Endodermal cell (in vitro differentiated cells): ENCODE data around the gene TRPV4. TPM values are rescaled to one million over a fixed set of nuclear protein-coding genes. Genes with fewer than 3 reads are reported as not detected.

ENCODE experiments used
- DNase-seq: peaks from one replicate; pipeline ENCODE4 v3.0.0-alpha.2; 2017
- H3K27ac ChIP-seq: 2 replicates; pipeline ENCODE4 v1.5.1; 2013; ENCODE audit warnings: mild to moderate bottlenecking, low read depth, low read length, moderate library complexity
- H3K27me3 ChIP-seq: 2 replicates; pipeline ENCODE4 v1.6.1; 2013; ENCODE audit warnings: mild to moderate bottlenecking, low read length, moderate library complexity; ENCODE audit not compliant: insufficient read depth, control insufficient read depth, poor library complexity, severe bottlenecking
- H3K36me3 ChIP-seq: 2 replicates; pipeline ENCODE4 v1.7.0; 2013; ENCODE audit warnings: mild to moderate bottlenecking, low read length, moderate library complexity; ENCODE audit not compliant: control insufficient read depth, insufficient read depth
- H3K4me1 ChIP-seq: one replicate; pipeline ENCODE4 v1.7.0; 2013; ENCODE audit warnings: low read length; ENCODE audit not compliant: control insufficient read depth, insufficient read depth
- H3K4me3 ChIP-seq: 2 replicates; pipeline ENCODE4 v1.5.1; 2013; ENCODE audit warnings: mild to moderate bottlenecking, low read length, moderate library complexity
- H3K9ac ChIP-seq: 2 replicates; pipeline ENCODE4 v1.6.1; 2013; ENCODE audit warnings: mild to moderate bottlenecking, low read length, moderate library complexity; ENCODE audit not compliant: poor library complexity, severe bottlenecking; ENCODE audit errors: extremely low read depth
- H3K9me3 ChIP-seq: 2 replicates; pipeline ENCODE4 v1.6.1; 2013; ENCODE audit warnings: mild to moderate bottlenecking, low read length, moderate library complexity; ENCODE audit not compliant: control insufficient read depth
- H3K27ac Mint-ChIP-seq: 2 replicates; pipeline ENCODE4 v1.8.0; 2020; ENCODE audit warnings: mixed read lengths
- H3K27me3 Mint-ChIP-seq: 2 replicates; pipeline ENCODE4 v1.8.0; 2021; ENCODE audit warnings: mild to moderate bottlenecking, mixed read lengths; ENCODE audit not compliant: insufficient read depth
- H3K36me3 Mint-ChIP-seq: 2 replicates; pipeline ENCODE4 v1.8.0; 2020; ENCODE audit warnings: low read depth, mixed read lengths
- H3K4me1 Mint-ChIP-seq: 2 replicates; pipeline ENCODE4 v1.8.0; 2020; ENCODE audit warnings: mixed read lengths
- H3K4me3 Mint-ChIP-seq: 2 replicates; pipeline ENCODE4 v1.8.0; 2020; ENCODE audit warnings: mild to moderate bottlenecking, moderate library complexity, mixed read lengths
- H3K9me3 Mint-ChIP-seq: 2 replicates; pipeline ENCODE4 v1.8.0; 2020; ENCODE audit warnings: mild to moderate bottlenecking, mixed read lengths
- CTCF ChIP-seq: fragments of 200-600 bp; sonication (generic); conservative IDR thresholded peaks from 2 replicates; pipeline ENCODE4 v1.5.0; 2021; ENCODE audit warnings: antibody characterized with exemption, mild to moderate bottlenecking
- WGBS, 2 experiments: methylation state at CpG; one replicate each; pipeline versions ENCODE4 v1.1.5 to v1.1.7; 2013; ENCODE audit warnings: missing lambda C conversion rate in 2 of 2, mixed read lengths in 1 of 2; ENCODE audit not compliant: insufficient coverage in 1 of 2, insufficient read length in 1 of 2; 5-methylcytosine and 5-hydroxymethylcytosine counted together
- total RNA-seq, 2 donors: library from RNA; stranded (reverse); fragmentation: NEBNext Ultra II Directional in 1 of 2; extraction: Animal tissue kit (Norgen Biotek cat#: 25700) in 1 of 2; gene quantifications; 2 replicates in 1 of 2; 3 replicates in 1 of 2; pipeline ENCODE4 v1.2.1, GENCODE V29; 2021

The TRPV4 gene
- total RNA-seq, 2 donors from 2014 or later, result 14.0 to 14.2 TPM

- H3K36me3 Mint-ChIP-seq, result no peaks in the 10 kb centered on the region
- WGBS, 2 experiments, result 90 to 94% methylated on average over 4 to 6 of the region's 6 CpGs
- no peak overlapping the region for H3K27ac ChIP-seq
Observed at GRCh38 chr12:109875572-109876131, 42.5 kb upstream of the TRPV4 start.

GRCh38 chr12:109873653-109874052 is 40.5 kb upstream of the TRPV4 start:
- peaks cover 24% of the 10 kb centered on the region for H3K4me1 Mint-ChIP-seq
- WGBS, 2 experiments, result 33 to 89% methylated on average over 1 to 6 of the region's 6 CpGs

More at GRCh38 chr12:109875572-109876131, 42.5 kb upstream of the TRPV4 start:
- Mint-ChIP-seq H3K4me3 (no peak overlapping the region), H3K9me3 (no peaks in the 10 kb centered on the region), H3K27ac (no peak overlapping the region), H3K27me3 (no peaks in the 10 kb centered on the region), H3K4me1 (peaks cover 35% of the 10 kb centered on the region)
- no peak for TF ChIP-seq CTCF
- Histone ChIP-seq H3K9ac (no peak overlapping the region), H3K9me3 (no peaks in the 10 kb centered on the region), H3K36me3 (no peaks in the 10 kb centered on the region), H3K4me1 (peaks cover 4% of the 10 kb centered on the region), H3K27me3 (no peaks in the 10 kb centered on the region), H3K4me3 (no peak overlapping the region)
- no peak for DNase-seq

GRCh38 chr12:109871668-109872314 is 38.6 kb upstream of the TRPV4 start:
- no peak overlapping the region for H3K4me3 ChIP-seq
- H3K4me1 ChIP-seq, result no peaks in the 10 kb centered on the region
- no peaks in the 10 kb centered on the region for H3K9me3 ChIP-seq
- H3K27me3 ChIP-seq, result no peaks in the 10 kb centered on the region
- H3K9ac ChIP-seq, result no peak overlapping the region
- Mint-ChIP-seq H3K27ac (peak overlapping the region; percentile 26), H3K36me3 (peaks cover 7% of the 10 kb centered on the region), H3K4me1 (peaks cover 7% of the 10 kb centered on the region), H3K4me3 (no peak overlapping the region), H3K9me3 (no peaks in the 10 kb centered on the region), H3K27me3 (no peaks in the 10 kb centered on the region)
- TF ChIP-seq CTCF, result no peak
- H3K36me3 ChIP-seq, result no peaks in the 10 kb centered on the region
- no peak overlapping the region for H3K27ac ChIP-seq
- DNase-seq, result no peak
- WGBS, 2 experiments, result 83 to 97% methylated on average over 5 to 7 of the region's 7 CpGs

More at GRCh38 chr12:109873653-109874052, 40.5 kb upstream of the TRPV4 start:
- no peaks in the 10 kb centered on the region for H3K27me3 ChIP-seq
- no peaks in the 10 kb centered on the region for H3K4me1 ChIP-seq
- no peak overlapping the region for H3K9ac ChIP-seq
- no peak overlapping the region for H3K4me3 ChIP-seq
- no peak for TF ChIP-seq CTCF
- H3K27ac Mint-ChIP-seq, result no peak overlapping the region
- H3K36me3 ChIP-seq, result no peaks in the 10 kb centered on the region
- H3K9me3 Mint-ChIP-seq, result no peaks in the 10 kb centered on the region
- H3K4me3 Mint-ChIP-seq, result no peak overlapping the region
- H3K36me3 Mint-ChIP-seq, result no peaks in the 10 kb centered on the region
- H3K27me3 Mint-ChIP-seq, result no peaks in the 10 kb centered on the region
- DNase-seq, result no peak
- no peak overlapping the region for H3K27ac ChIP-seq
- no peaks in the 10 kb centered on the region for H3K9me3 ChIP-seq
